Sigmoid colon (tissue), 7 donors: ENCODE data around the gene ID3. TPM values are rescaled to one million over a fixed set of nuclear protein-coding genes. Genes with fewer than 3 reads are reported as not detected.

Source experiments
- DNase-seq: peaks from one replicate; pipeline ENCODE4 v3.0.0-alpha.2; 2019
- H3K27ac ChIP-seq, 4 donors: fragments of 200-600 bp; sonication (generic); one replicate each; pipeline ENCODE4 v1.5.1; 2016 to 2019; ENCODE audit warnings: mild to moderate bottlenecking in 1 of 4
- H3K27me3 ChIP-seq, 3 donors: fragments of 200-600 bp; sonication (generic); one replicate each; pipeline ENCODE4 v1.5.1; 2019; ENCODE audit warnings: mild to moderate bottlenecking in 1 of 3
- H3K36me3 ChIP-seq, 4 donors: fragments of 200-600 bp; sonication (generic); one replicate each; pipeline ENCODE4 v1.5.1; 2016 to 2019
- H3K4me1 ChIP-seq, 4 donors: fragments of 200-600 bp; sonication (generic); one replicate each; pipeline ENCODE4 v1.5.1; 2017 to 2019
- H3K4me3 ChIP-seq, 4 donors: fragments of 200-600 bp; sonication (generic); one replicate each; pipeline ENCODE4 v1.5.1; 2017 to 2019; ENCODE audit warnings: mild to moderate bottlenecking in 2 of 4, moderate library complexity in 1 of 4
- H3K9me3 ChIP-seq, 4 donors: fragments of 200-600 bp in 3 of 4; sonication (generic) in 3 of 4; one replicate each; pipeline versions ENCODE4 v1.5.1 to v1.6.1; 2013 to 2019
- CTCF ChIP-seq, 4 experiments: fragments of 450-650 bp in 3 of 4; fragments of 200-600 bp in 1 of 4; IDR thresholded peaks; one replicate each; pipeline ENCODE4 v1.5.1; 2016 to 2019; ENCODE audit warnings: antibody characterized with exemption in 4 of 4, mild to moderate bottlenecking in 3 of 4, moderate library complexity in 2 of 4
- EP300 ChIP-seq, 4 donors: sonication (generic); formaldehyde crosslinking; IDR thresholded peaks; one replicate each; pipeline ENCODE4 v1.6.1; 2017; ENCODE audit warnings: antibody characterized with exemption in 4 of 4
- POLR2A ChIP-seq, 2 donors: fragments of 450-650 bp; IDR thresholded peaks; one replicate each; pipeline ENCODE4 v1.6.1; 2016; ENCODE audit warnings: antibody characterized with exemption in 2 of 2, mild to moderate bottlenecking in 2 of 2, moderate library complexity in 2 of 2
- POLR2AphosphoS5 ChIP-seq, 4 donors: sonication (generic); formaldehyde crosslinking; IDR thresholded peaks; one replicate each; pipeline ENCODE4 v1.6.1; 2017; ENCODE audit warnings: antibody characterized with exemption in 4 of 4
- whole genome bisulfite sequencing, 2 donors: extraction: QIAGEN DNeasy Blood & Tissue Kit; methylation state at CpG; one replicate each; pipeline ENCODE4 v1.1.7; 2013; 5-methylcytosine and 5-hydroxymethylcytosine counted together
- intact Hi-C: fragments of 100-400 bp; cut with DNase I; formaldehyde crosslinking; loops from one replicate; pipeline ENCODE4 v1.15.1; 2023
- polyA plus RNA-seq, 3 donors: library from polyadenylated mRNA; stranded (reverse); fragments of 200-250 nt; gene quantifications; one replicate each; pipeline ENCODE4 v1.2.3, GENCODE V29; 2013
- total RNA-seq, 4 donors: library from RNA; depleted of rRNA; stranded (reverse); fragments of >200 nt; gene quantifications; one replicate each; pipeline ENCODE4 v1.1.0, GENCODE V29; 2016
- donor health status: healthy with polysubstance abuse.
- donor health status: Bipolar disorder and iron deficiency.
- donor health status: healthy.

Gene ID3
- total and polyA plus RNA-seq, 7 donors, result 72.1 to 232 (median 114) TPM

- no peak overlapping the region for H3K4me3 ChIP-seq
- TF ChIP-seq POLR2A (IDR thresholded peaks at IDR 0.05) (no peak), EP300 (IDR thresholded peaks at IDR 0.05) (no peak), CTCF (IDR thresholded peaks at IDR 0.05) (no peak), POLR2AphosphoS5 (IDR thresholded peaks at IDR 0.05) (no peak)
- no peaks in the 10 kb centered on the region for H3K9me3 ChIP-seq
- no peaks in the 10 kb centered on the region for H3K4me1 ChIP-seq
- intact Hi-C loops, result no loop called here
- no peaks in the 10 kb centered on the region for H3K27me3 ChIP-seq
- 67 to 81% methylated on average over 6 of the region's 6 CpGs for WGBS, 2 donors
- no peak for DNase-seq
- H3K36me3 ChIP-seq, result no peaks in the 10 kb centered on the region
- no peak overlapping the region for H3K27ac ChIP-seq
Observed at GRCh38 chr1:23600283-23600682, 41.0 kb upstream of the ID3 start.

GRCh38 chr1:23599125-23599524 is 39.8 kb upstream of the ID3 start:
- no peak for DNase-seq
- H3K36me3 ChIP-seq, result no peaks in the 10 kb centered on the region
- no peaks in the 10 kb centered on the region for H3K27me3 ChIP-seq
- no peak overlapping the region for H3K27ac ChIP-seq
- no peaks in the 10 kb centered on the region for H3K9me3 ChIP-seq
- H3K4me3 ChIP-seq, result no peak overlapping the region
- 80 to 87% methylated on average over 1 of the region's 1 CpG for WGBS, 2 donors
- intact Hi-C loops, result no loop called here
- no peak for TF ChIP-seq EP300 (IDR thresholded peaks at IDR 0.05)
- TF ChIP-seq POLR2AphosphoS5 (IDR thresholded peaks at IDR 0.05), result no peak
- H3K4me1 ChIP-seq, result no peaks in the 10 kb centered on the region

GRCh38 chr1:23598424-23598823 is 39.1 kb upstream of the ID3 start:
- Histone ChIP-seq H3K4me3 (no peak overlapping the region), H3K36me3 (no peaks in the 10 kb centered on the region), H3K27ac (no peak overlapping the region), H3K9me3 (no peaks in the 10 kb centered on the region), H3K27me3 (no peaks in the 10 kb centered on the region), H3K4me1 (no peaks in the 10 kb centered on the region)
- DNase-seq, result no peak
- WGBS, 2 donors, result 66 to 92% methylated on average over 8 of the region's 8 CpGs
- intact Hi-C loops, result no loop called here
- TF ChIP-seq CTCF (IDR thresholded peaks at IDR 0.05) (no peak), POLR2A (IDR thresholded peaks at IDR 0.05) (no peak), EP300 (IDR thresholded peaks at IDR 0.05) (no peak), POLR2AphosphoS5 (IDR thresholded peaks at IDR 0.05) (no peak)

GRCh38 chr1:23597635-23598388 is 38.5 kb upstream of the ID3 start:
- TF ChIP-seq POLR2A (IDR thresholded peaks at IDR 0.05) (no peak), CTCF (IDR thresholded peaks at IDR 0.05) (no peak), EP300 (IDR thresholded peaks at IDR 0.05) (no peak), POLR2AphosphoS5 (IDR thresholded peaks at IDR 0.05) (no peak)
- 52 to 55% methylated on average over 4 of the region's 4 CpGs for WGBS, 2 donors

GRCh38 chr1:23596382-23597358 is 37.4 kb upstream of the ID3 start:
- H3K4me1 ChIP-seq, result no peaks in the 10 kb centered on the region
- H3K36me3 ChIP-seq, result no peaks in the 10 kb centered on the region
- no peaks in the 10 kb centered on the region for H3K9me3 ChIP-seq
- intact Hi-C loops, result no loop called here
- no peak for DNase-seq
- no peak overlapping the region for H3K27ac ChIP-seq
- WGBS, 2 donors, result 90 to 94% methylated on average over 10 of the region's 10 CpGs
- H3K4me3 ChIP-seq, result no peak overlapping the region
- no peaks in the 10 kb centered on the region for H3K27me3 ChIP-seq
- no peak for TF ChIP-seq EP300 (IDR thresholded peaks at IDR 0.05)
- no peak for TF ChIP-seq CTCF (IDR thresholded peaks at IDR 0.05)
- TF ChIP-seq POLR2AphosphoS5 (IDR thresholded peaks at IDR 0.05), result no peak
- no peak for TF ChIP-seq POLR2A (IDR thresholded peaks at IDR 0.05)

More at GRCh38 chr1:23597635-23598388, 38.5 kb upstream of the ID3 start:
- Histone ChIP-seq H3K27ac (no peak overlapping the region), H3K4me3 (no peak overlapping the region), H3K4me1 (no peaks in the 10 kb centered on the region), H3K36me3 (no peaks in the 10 kb centered on the region), H3K27me3 (no peaks in the 10 kb centered on the region), H3K9me3 (no peaks in the 10 kb centered on the region)
- intact Hi-C loops, result no loop called here
- DNase-seq, result no peak
